ENCODE data around the gene SPATS2L. TPM values are rescaled to one million over a fixed set of nuclear protein-coding genes. Genes with fewer than 3 reads are reported as not detected.

The SPATS2L gene
- total and polyA plus RNA-seq, 2 of the 13 experiments (the other 11 are each of a cell fraction or from before 2014, with no cell fraction given): 154 to 212 TPM

- TF ChIP-seq ZNF142 (CRISPR knock-in tag; IDR thresholded peaks at IDR 0.05) (no peak), SNAI1 (CRISPR knock-in tag; IDR thresholded peaks at IDR 0.05; ENCODE audit: borderline replicate concordance) (no peak), ZBTB40 (IDR thresholded peaks at IDR 0.05) (no peak), ZBTB40 (CRISPR knock-in tag; IDR thresholded peaks at IDR 0.05) (peak; percentile 75; the same call in 1 of the 2 replicates), HNRNPLL (IDR thresholded peaks at IDR 0.05; ENCODE audit: low read depth, low read length, poor library complexity, severe bottlenecking) (peak; percentile 64), ZNF75D (CRISPR knock-in tag; IDR thresholded peaks at IDR 0.05; ENCODE audit: borderline replicate concordance) (no peak), ZNF589 (CRISPR knock-in tag; conservative IDR thresholded peaks at IDR 0.05) (no peak; the same call in 1 of the 2 replicates), LRRFIP1 (CRISPR knock-in tag; conservative IDR thresholded peaks at IDR 0.05) (0 out of 2 replicates have a peak, but pooled peaks have one; percentile 19), ISX (CRISPR knock-in tag; conservative IDR thresholded peaks at IDR 0.05) (no peak)
Measured at GRCh38 chr2:200306196-200306930, at the start of gene SPATS2L (continued).
